Measurements from ENCODE around the gene PROSER3.

GRCh38 chr19:35789195-35789977 lies 31.4 kb downstream of the PROSER3 start:
- TF ChIP-seq EZH2 (IDR thresholded peaks at IDR 0.05; ENCODE audit: insufficient read depth, poor library complexity, severe bottlenecking), result no peak
- TF ChIP-seq EZH2phosphoT487 (IDR thresholded peaks at IDR 0.05; ENCODE audit: insufficient read depth, low read depth), result no peak
